ENCODE measurements around the gene HACL1. TPM values are rescaled to one million over a fixed set of nuclear protein-coding genes. Genes with fewer than 3 reads are reported as not detected.

Gene HACL1
- 12.6 TPM for total RNA-seq
- long read RNA-seq, transcript HACL1-201 (17 exons, 2,266 nt): major isoform, 13 of 19 reads
- long read RNA-seq, partial matches to known transcripts: 1 of 19 reads
- long read RNA-seq, other reads (novel, unspliced or antisense): 4 of 19 reads

DNA sequence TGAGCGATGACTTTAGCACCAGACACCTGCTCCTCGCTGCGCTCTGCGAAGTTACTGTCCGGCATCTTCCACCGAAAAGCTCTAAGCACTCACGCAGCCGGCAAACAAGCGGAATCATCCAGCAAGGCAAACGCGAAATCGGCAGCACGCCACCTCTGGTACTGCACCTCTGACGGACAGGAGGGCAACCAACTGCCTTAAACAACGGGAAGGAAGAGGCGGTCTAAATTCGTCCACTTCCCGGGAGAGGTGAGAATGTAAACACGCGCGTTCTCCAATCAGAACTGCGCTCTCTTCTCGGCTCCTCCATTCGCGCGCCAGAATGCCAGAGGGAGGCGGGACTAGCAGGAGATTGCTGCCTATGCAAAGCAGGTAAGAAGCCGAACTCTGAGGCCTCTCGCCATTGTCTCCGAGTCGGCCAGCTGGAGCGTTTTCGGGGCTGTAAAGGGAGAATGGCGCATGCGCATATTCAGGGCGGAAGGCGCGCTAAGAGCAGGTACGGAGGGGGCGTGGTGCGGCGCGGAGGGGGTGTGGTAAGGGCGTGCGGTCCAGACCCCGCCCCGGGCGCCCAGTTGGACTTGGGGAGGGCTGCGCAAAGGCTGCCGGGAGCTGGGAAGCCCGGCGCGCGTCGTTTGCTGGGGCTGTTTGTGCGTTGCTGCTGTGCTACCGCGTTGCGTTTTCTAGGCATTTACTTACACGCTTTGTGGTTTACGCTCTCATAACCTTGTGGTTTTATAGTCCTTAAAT lies at the start of gene HACL1, which contains the start of gene BTD:
Gene HACL1 (minus strand): TSS at position 171 of the 747 bp plus-strand sequence. CDS start 106 bp downstream, at position 65.
Gene BTD (plus strand): TSS at position 347 of the 747 bp plus-strand sequence. CDS start 33,695 bp downstream, outside the sequence.
- peak; percentile 98 for DNase-seq (ENCODE audit: low spot score)
- intact Hi-C loops (cut with DNase I): no loop called here

DNA sequence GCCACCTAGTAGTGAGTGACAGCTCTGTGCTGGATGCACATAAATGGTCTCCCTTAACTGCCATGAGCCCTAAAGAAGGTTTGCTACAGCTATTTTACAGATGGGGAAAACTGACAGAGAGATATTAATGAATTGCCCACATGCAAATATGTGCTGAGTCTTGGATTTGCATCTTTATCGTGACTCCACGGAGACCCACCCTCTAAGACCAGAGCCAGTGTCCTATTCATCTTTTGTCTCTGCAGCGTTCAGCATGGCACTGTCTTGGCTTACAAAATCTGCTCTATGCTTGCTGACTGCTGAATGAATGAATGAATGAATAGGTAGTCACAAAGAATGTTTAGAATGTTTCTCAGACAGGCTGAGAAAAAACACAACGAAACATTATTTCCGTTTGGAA lies 48.5 kb upstream of the HACL1 start:
- intact Hi-C loops (cut with DNase I): loop anchor here (10.0 kb wide), 1 partner anchor 415 kb away; no protein-coding TSS in a partner anchor
- DNase-seq (ENCODE audit: low spot score): no peak

DNA sequence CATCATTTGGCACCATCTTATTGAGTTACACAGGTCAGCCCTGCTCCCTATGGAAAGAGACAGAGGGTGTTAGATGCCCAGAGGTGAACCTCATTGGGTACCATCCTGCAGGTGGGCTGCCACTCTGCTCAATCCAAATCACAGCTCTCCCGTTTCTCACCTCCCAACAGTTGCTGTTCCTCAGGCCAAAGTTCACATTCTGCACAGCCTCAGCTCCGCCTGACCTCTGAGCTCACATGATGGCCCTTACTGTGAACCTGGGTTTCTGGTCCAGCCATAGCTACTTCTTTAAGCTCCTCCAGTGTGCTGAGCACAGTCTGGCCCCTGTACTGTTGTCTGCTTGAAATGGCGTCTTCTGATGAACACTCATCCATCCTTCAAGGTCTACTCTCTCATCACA lies 48.0 kb upstream of the HACL1 start:
- intact Hi-C loops (cut with DNase I): loop anchor here (10.0 kb wide), 1 partner anchor 415 kb away; no protein-coding TSS in a partner anchor
- no peak for DNase-seq (ENCODE audit: low spot score)

DNA sequence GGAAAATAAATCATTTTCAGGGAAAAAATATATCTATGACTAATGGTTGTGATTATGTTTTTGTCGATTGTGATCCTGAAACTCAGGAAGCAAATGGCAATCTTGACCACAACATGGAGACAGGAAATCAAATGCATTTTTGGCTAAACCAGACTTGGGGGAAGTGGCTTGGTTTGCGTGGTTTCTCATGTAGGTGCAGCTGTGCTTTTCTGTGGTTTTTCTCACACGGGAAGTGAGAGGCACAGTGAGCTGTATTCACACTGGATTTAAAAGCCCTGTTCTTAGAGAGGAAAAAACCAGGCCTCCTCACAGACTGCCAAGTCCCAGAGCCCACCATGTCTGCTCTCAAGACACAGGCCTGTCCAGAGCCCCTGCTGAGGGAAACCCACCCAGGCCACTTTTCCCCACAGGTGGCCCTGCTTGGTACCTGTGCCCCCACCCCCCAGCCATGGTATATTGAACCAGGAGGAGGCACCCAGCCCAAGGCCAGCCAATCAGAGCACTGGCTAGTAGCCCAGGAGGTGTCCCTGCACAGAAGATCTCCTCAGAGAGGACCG lies 46.3 kb upstream of the HACL1 start:
- no peak for DNase-seq (ENCODE audit: low spot score)
- intact Hi-C loops (cut with DNase I): loop anchor here (10.0 kb wide), 1 partner anchor 417 kb away; no protein-coding TSS in a partner anchor

DNA sequence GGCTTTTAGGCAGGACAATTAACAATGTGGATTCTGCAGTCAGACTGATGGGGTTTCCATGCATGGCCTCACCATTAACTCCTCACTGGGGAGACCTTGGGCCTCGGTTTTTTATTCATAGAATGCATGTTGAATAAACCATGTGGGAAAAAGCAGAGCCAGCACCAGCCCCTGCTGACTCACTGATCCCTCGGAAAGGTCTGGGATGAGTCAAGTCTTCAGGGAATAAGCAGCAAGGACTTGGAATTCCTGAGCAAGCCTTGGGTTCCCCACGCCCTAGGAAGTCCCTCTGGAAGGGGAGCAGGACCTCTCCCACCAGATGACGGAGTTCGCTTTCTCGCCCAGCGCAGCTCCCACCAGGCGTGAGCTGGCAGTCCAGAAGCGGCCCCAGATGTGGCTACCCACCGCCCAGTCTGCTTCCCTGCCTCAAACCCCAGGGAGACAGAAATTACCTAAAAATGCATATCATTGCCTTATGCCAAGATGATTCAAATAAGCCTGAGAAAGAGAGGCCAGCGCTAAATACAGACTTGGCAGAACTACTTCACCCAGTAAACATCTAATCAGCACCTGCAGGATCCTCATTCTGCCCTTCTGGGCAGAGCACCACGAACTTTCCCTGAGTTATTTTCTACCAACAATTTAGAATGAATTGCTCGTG lies 45.6 kb upstream of the HACL1 start:
- intact Hi-C loops (cut with DNase I): loop anchor here (10.0 kb wide), 1 partner anchor 418 kb away; no protein-coding TSS in a partner anchor
- peak; percentile 85 for DNase-seq (ENCODE audit: low spot score)

DNA sequence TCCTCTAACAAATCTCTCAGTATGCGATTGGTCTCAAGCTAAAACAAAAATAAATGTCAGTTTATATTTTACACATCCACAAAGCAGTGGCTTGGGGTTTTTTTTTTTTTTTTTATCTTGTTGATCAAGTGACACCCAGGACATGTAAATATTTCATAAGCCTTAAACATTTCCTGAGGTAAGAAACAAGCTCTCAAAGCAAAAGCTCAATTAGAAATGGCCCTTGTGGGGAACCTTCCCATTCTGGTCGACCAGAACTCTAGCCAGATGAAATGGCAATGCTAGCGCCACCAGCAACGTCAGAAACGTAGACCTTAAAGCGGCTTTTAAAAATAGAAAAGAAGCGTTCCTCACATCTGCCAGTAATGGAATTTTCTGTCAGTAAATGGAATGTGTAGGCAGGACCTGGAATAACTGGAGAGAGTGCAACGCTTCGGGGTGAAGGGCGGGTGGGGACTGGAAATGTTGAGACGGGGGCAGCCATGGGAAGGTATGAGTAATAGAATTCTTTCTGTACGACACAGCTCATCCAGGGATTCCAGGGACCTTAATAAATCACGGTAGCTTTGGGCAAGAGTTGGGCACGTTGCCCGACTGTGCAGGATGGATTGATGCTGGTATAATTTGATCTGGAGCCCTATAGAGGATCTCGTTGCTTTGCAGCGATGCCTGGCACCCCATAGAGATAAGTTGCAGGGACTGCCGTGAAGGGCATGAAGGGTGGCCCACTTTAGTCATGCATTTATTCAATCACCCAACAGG lies 44.6 kb upstream of the HACL1 start:
- intact Hi-C loops (cut with DNase I): loop anchor here (10.0 kb wide), 1 partner anchor 419 kb away; no protein-coding TSS in a partner anchor
- DNase-seq (ENCODE audit: low spot score): no peak

DNA sequence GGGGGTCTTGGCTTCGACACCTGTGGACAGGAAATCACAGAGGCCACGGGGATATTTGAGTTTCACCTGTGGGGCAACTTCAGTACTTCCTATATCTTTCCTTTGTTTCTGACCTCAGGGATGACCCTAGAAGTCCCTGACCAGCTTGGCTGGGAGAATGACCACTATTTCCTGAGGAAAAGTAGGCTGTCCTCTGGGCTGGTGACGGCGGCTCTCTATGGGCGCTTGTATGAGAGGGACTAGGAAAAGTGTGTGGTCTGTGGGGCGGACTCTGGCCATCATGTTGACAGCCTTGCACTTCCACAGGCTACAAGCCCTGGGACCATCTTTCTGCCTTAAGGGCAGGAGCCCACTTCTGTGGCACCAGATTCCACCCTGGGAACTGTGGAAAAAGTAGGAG lies 43.9 kb upstream of the HACL1 start:
- no peak for DNase-seq (ENCODE audit: low spot score)
- intact Hi-C loops (cut with DNase I): loop anchor here (10.0 kb wide), 1 partner anchor 420 kb away; no protein-coding TSS in a partner anchor

DNA sequence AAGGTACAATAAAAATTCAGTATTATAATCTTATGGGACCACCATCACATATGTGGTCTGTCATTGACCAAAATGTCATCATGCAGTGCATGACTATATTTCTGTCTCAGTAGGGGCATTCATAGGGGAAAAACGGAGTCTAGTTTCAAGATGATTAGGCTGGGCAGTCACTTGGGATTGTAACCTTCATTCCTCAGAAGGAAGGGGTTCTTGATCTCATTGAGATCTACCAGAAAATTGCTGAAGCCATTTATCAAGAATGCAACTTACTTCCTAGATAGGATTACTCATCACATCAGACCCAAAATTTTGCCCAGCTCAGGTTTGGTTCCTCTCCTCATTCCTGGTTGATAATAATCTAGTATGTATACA lies 37.5 kb upstream of the HACL1 start:
- intact Hi-C loops (cut with DNase I): loop anchor here (10.0 kb wide), 2 partner anchors 536 to 606 kb away; partner anchors contain the start of gene GALNT15
- no peak for DNase-seq (ENCODE audit: low spot score)

DNA sequence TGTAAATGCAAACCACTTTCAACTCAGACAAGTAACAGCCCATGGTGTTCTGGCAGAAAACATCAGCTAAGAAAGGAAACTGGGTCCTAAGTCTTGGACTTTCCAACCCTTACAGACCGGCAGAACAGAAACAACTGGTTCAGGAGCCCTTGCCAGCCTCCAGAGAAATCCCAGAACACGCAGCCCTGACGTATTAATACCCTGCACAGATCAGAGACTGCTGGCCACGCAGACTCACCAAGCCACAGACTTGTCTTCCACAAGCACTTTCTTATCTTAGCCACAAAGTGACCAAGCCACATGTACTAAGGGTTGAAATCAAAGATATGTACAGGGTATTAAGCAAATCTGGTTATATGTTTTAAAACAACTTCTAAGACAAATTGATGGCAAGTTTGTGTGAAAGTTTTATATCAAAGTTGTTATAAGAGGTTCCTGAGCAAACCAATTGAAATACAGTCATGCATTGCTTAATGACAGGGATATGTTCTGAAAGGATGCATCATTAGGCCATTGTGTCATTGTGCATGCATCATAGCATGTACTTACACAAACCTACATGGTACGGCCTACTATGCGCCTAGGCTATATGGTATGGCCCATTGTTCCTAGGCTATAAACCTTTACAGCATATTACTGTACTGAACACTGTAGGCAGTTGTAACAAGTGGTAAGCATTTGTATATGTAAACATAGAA lies 37.0 kb upstream of the HACL1 start:
- intact Hi-C loops (cut with DNase I): loop anchor here (10.0 kb wide), 2 partner anchors 536 to 606 kb away; partner anchors contain the start of gene GALNT15
- DNase-seq (ENCODE audit: low spot score): no peak

DNA sequence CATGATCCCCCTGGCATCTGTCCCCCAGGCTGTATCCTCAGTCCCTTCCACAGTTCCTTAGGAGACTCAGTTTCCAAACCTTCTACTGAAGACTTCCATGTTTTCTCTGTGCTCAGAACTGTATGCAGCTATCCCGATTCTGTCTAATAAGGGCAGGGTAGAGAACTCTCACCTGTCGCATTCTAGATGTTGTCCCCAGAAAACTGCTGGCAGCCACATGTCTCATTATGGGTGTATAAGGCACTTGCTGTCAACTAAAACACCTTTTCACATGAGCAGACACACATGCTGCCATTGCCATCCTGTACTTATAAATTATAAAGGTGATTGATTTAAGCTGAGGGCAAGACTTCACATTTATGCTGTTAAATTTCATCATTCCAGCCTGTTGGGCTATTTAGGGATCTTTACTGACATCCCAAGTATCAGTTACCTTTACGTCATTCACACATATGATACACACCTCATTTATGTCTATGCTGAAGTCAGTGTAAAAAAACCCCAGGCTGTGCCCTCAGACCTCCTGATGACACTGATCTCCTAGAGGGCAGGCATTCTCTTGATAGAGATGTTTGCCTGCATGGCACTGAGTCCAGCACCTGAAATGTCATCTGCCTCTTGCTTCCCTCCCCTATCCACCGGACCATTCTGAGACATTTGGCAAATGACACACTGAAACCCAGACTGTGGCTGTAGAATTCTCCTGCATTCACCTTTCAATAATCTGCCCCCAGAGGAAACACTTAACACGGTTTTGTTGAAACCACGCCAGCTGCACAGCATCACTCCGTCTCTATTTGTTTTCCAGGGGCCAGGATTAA lies 36.0 kb upstream of the HACL1 start:
- intact Hi-C loops (cut with DNase I): loop anchor here (10.0 kb wide), 2 partner anchors 537 to 607 kb away; partner anchors contain the start of gene GALNT15
- DNase-seq (ENCODE audit: low spot score): no peak

DNA sequence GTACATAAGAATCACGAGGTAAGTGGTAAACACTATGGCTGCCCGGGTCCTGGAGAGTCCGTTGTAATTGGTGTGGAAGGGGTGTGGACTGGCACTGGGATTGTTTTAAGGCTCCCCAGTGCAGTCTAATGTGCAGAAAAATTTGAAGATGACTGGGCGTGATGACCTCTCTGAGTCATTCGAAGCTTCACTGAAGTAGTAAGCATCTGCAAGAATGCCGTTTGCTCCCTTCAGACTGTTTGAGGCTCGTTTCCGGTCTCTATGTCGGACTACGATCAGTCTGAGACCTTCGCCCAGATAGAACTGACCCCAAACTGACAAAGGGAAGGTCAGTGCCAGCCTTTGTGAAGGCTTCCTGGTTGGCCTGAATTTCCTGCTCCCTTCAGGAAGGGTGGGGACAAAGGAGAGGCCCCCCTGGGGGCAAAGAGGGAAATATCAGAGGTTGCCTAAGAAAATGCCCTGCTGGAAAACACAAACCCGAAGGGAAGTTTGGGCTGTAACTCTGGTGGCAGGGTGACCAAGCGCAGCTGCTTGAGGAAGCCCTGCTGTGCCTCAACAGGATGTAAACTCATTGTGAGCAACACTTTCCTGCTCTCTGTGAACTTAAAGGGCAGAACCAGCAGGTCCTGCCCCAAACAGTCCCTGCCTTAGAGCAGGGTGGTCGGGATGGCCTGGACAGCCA lies 34.8 kb upstream of the HACL1 start:
- no peak for DNase-seq (ENCODE audit: low spot score)
- intact Hi-C loops (cut with DNase I): loop anchor here (10.0 kb wide), 2 partner anchors 539 to 609 kb away; partner anchors contain the start of gene GALNT15

DNA sequence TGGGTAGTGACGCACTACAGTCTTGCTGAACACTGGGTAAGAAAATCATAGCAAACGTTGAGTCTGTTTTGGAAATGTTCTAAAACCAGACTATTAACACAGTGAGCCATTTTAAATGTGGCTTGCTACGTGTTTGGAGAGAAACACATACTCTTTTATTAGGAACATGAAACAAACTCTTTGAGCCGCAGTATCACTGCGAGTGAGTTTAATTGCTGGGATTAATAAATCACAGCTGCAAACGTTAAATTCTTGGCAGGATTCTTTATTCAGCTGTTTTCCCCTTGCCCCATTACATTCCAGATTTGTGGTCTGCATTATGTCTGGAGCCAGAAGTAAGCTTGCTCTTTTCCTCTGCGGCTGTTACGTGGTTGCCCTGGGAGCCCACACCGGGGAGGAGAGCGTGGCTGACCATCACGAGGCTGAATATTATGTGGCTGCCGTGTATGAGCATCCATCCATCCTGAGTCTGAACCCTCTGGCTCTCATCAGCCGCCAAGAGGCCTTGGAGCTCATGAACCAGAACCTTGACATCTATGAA lies 33.8 kb upstream of the HACL1 start:
- no peak for DNase-seq (ENCODE audit: low spot score)
- intact Hi-C loops (cut with DNase I): loop anchor here (10.0 kb wide), 2 partner anchors 540 to 610 kb away; partner anchors contain the start of gene GALNT15

DNA sequence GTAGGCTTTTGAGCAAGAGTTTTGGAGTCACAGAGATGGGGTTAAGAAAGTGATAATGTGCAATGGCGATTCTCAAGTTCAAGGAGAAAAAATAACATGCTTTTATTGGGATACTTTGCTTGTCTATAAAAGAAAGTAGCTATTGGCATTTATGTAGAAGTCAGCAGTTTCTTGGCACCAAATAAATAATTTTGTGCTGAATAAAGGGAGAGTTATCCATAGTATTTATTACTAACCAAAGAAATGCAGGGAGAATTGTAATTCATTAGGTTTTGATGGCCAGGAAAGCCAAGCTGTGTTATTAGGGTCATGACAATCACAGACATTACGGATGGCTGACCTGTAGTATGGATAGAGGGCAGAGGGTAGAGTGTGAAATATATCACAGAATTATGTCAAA lies 33.3 kb upstream of the HACL1 start:
- no peak for DNase-seq (ENCODE audit: low spot score)
- intact Hi-C loops (cut with DNase I): loop anchor here (10.0 kb wide), 2 partner anchors 540 to 610 kb away; partner anchors contain the start of gene GALNT15

DNA sequence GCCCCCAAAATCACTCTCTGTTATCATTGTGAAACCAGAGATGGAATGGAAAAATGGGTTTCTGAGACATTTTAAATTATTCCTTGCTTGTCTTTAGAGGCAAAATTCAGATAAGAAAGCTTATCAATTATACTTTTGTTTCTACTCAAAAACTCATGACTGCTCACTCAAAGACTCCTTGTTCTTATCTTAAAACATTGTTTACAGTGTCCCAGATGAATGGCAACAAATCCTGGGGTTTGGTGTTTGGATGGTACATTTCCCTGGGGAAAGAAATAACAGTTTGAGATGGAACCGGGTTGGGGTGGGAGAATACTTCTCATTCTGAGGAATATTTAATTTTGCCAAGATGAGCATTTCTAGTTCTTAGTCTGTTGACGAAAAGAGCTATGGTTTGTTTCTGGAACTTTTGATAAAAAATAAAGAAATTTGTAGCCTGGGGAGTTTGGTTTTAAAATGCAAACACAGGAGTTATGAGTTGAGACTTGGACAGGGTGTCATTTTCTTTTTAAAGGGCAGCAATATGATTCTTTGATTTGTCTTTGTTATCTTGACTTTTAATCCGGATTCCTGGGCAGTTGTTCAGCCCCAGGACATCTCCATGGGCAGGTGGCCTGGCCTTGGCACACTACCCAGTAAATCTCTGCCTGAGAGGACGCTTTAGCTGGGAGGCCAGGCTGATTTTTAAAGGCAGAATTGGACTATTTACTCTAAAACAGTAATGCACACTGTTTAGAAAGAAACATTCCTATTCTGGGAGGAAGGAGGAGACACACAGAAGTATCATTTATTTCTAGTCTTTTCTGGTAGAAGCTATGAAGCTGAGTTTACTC lies 32.6 kb upstream of the HACL1 start:
- intact Hi-C loops (cut with DNase I): loop anchor here (10.0 kb wide), 2 partner anchors 541 to 611 kb away; partner anchors contain the start of gene GALNT15
- DNase-seq (ENCODE audit: low spot score): no peak

DNA sequence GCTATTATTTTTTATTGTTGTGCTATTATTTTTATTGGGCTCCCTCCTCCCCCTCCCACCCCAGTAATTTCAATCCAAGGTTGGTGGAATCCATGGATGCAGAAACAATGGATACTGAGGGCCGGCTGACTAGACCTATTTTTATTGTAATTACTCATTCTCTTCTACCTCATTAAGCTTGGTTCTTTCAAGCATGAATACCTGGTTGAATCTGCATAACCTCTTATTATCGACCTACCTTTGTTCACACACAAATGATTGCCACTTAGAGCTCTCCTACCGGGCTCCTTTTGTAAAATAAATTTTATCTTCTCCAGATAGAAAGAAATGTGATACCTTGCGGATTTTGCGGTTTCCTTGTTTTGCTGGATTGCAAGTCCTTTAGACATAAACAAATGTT lies 31.8 kb upstream of the HACL1 start:
- no peak for DNase-seq (ENCODE audit: low spot score)
- intact Hi-C loops (cut with DNase I): loop anchor here (10.0 kb wide), 2 partner anchors 542 to 612 kb away; partner anchors contain the start of gene GALNT15

DNA sequence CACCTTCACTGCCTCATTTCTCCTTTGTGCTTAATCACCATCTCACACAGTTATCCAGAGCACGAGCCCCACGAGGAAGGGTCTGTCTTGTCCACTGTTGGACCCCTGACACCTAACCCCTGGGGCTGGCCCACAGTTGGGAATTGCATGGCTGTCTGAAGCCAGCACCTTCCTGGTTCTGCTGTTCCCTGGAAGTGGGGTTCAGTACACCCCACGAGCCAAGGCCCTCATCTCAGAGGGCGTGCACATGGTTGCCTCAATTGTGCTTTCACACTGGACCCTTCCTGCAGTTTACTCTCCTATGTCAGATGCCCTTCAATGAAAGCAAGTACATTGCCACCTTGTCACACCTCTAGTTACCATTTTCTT lies 30.8 kb upstream of the HACL1 start:
- intact Hi-C loops (cut with DNase I): loop anchor here (10.0 kb wide), 2 partner anchors 543 to 613 kb away; partner anchors contain the start of gene GALNT15
- DNase-seq (ENCODE audit: low spot score): no peak

All from cardiac septum (tissue), 1 donor.